HEK293 (cell line): ENCODE results near the gene BRINP2.

Experiments
- KLF8 ChIP-seq: fragments of 450-650 bp; formaldehyde crosslinking; IDR thresholded peaks from 2 replicates; pipeline ENCODE4 v1.5.1; 2016; ENCODE audit warnings: missing biosample characterization, missing genetic modification characterization
- PRDM1 ChIP-seq: fragments of 450-650 bp; formaldehyde crosslinking; IDR thresholded peaks from 2 replicates; pipeline ENCODE4; 2016; ENCODE audit warnings: missing biosample characterization, missing genetic modification characterization
- YY2 ChIP-seq: fragments of 450-650 bp; formaldehyde crosslinking; IDR thresholded peaks from 2 replicates; pipeline ENCODE4 v1.5.1; 2016; ENCODE audit warnings: missing biosample characterization, missing genetic modification characterization
- ZIC2 ChIP-seq: fragments of 450-650 bp; formaldehyde crosslinking; IDR thresholded peaks from 2 replicates; pipeline ENCODE4 v1.5.1; 2016; ENCODE audit warnings: missing biosample characterization, missing genetic modification characterization
- ZNF175 ChIP-seq: fragments of 450-650 bp; formaldehyde crosslinking; IDR thresholded peaks from 2 replicates; pipeline ENCODE4 v1.5.1; 2016; ENCODE audit warnings: missing biosample characterization, missing genetic modification characterization
- ZNF221 ChIP-seq: fragments of 450-650 bp; formaldehyde crosslinking; IDR thresholded peaks from 2 replicates; pipeline ENCODE4 v1.5.1; 2017; ENCODE audit warnings: missing biosample characterization, missing genetic modification characterization, borderline replicate concordance
- TF ChIP-seq, protein P1 (sequence below): fragments of 450-650 bp; formaldehyde crosslinking; IDR thresholded peaks from 2 replicates; pipeline ENCODE4 v1.5.1; 2016; ENCODE audit warnings: missing biosample characterization, missing genetic modification characterization
- TF ChIP-seq, protein P2 (sequence below): fragments of 450-650 bp; formaldehyde crosslinking; IDR thresholded peaks from 2 replicates; pipeline ENCODE4 v1.5.1; 2016; ENCODE audit warnings: missing biosample characterization, missing genetic modification characterization
- TF ChIP-seq, protein P3 (sequence below): fragments of 450-650 bp; formaldehyde crosslinking; IDR thresholded peaks from 2 replicates; pipeline ENCODE4 v1.5.1; 2016; ENCODE audit warnings: missing biosample characterization, missing genetic modification characterization

DNA sequence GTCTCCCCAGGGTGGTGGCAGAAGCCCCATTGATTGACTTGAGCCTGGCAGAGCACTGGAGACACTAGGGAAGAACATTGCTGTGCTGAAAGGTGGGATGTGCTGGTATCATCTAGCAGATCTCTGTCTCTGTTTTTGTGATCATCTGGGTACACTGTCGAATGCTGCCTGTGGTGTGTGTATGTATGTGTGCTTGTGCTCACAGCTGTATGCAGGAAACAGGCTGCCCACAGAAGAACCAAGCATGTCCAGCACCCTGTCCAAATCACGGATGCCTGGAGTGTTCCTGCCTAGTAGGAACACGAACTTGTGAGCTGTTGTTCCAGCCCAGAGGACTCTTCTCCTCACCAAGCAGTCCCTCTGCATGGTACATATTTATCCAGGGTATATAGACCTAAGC lies 1.5 kb downstream of the BRINP2 start:
- TF ChIP-seq, protein P1, sequence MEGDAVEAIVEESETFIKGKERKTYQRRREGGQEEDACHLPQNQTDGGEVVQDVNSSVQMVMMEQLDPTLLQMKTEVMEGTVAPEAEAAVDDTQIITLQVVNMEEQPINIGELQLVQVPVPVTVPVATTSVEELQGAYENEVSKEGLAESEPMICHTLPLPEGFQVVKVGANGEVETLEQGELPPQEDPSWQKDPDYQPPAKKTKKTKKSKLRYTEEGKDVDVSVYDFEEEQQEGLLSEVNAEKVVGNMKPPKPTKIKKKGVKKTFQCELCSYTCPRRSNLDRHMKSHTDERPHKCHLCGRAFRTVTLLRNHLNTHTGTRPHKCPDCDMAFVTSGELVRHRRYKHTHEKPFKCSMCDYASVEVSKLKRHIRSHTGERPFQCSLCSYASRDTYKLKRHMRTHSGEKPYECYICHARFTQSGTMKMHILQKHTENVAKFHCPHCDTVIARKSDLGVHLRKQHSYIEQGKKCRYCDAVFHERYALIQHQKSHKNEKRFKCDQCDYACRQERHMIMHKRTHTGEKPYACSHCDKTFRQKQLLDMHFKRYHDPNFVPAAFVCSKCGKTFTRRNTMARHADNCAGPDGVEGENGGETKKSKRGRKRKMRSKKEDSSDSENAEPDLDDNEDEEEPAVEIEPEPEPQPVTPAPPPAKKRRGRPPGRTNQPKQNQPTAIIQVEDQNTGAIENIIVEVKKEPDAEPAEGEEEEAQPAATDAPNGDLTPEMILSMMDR = no peak
- TF ChIP-seq KLF8 (tag by site-specific recombination) (no peak), ZNF221 (tag by site-specific recombination) (no peak), ZNF175 (no peak), YY2 (tag by site-specific recombination) (no peak), PRDM1 (no peak), ZIC2 (no peak)
- TF ChIP-seq, protein P2, sequence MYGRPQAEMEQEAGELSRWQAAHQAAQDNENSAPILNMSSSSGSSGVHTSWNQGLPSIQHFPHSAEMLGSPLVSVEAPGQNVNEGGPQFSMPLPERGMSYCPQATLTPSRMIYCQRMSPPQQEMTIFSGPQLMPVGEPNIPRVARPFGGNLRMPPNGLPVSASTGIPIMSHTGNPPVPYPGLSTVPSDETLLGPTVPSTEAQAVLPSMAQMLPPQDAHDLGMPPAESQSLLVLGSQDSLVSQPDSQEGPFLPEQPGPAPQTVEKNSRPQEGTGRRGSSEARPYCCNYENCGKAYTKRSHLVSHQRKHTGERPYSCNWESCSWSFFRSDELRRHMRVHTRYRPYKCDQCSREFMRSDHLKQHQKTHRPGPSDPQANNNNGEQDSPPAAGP (tag by site-specific recombination) = no peak
- TF ChIP-seq, protein P3, sequence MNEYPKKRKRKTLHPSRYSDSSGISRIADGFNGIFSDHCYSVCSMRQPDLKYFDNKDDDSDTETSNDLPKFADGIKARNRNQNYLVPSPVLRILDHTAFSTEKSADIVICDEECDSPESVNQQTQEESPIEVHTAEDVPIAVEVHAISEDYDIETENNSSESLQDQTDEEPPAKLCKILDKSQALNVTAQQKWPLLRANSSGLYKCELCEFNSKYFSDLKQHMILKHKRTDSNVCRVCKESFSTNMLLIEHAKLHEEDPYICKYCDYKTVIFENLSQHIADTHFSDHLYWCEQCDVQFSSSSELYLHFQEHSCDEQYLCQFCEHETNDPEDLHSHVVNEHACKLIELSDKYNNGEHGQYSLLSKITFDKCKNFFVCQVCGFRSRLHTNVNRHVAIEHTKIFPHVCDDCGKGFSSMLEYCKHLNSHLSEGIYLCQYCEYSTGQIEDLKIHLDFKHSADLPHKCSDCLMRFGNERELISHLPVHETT = no peak
